Endothelial cell of umbilical vein (primary cell): ENCODE data around the gene PAX8. TPM values are rescaled to one million over a fixed set of nuclear protein-coding genes. Genes with fewer than 3 reads are reported as not detected.

Experiments used
- BruUV-seq: library from RNA; stranded (reverse); fragments of 400-500 nt; replicated peaks from 2 replicates; lab custom pipeline; 2021; lab: Mats Ljungman, UMichigan
- CTCF ChIA-PET: fragments of 300-600, 350-600 bp; sonication (Branson Sonifier 250); formaldehyde crosslinking; loops from one replicate; lab custom pipeline; 2021; ENCODE audit warnings: antibody characterized with exemption, inconsistent platforms; lab: Charles Lee
- POLR2A ChIA-PET: fragments of 300-600, 350-600 bp; sonication (Branson Sonifier 250); formaldehyde crosslinking; loops from one replicate; lab custom pipeline; 2021; ENCODE audit warnings: antibody characterized with exemption, inconsistent platforms; lab: Charles Lee
- DNase-seq: peaks from one replicate; pipeline ENCODE4 v3.0.0-alpha.2; 2011; ENCODE audit warnings: low read depth, low spot score
- FAIRE-seq: peaks from 2 replicates; lab custom pipeline; 2011; peaks lifted over from hg19 to GRCh38; lab: Jason Lieb, UNC
- H2AFZ ChIP-seq: 2 replicates; pipeline ENCODE4 v1.6.0; 2012; ENCODE audit warnings: low read depth, low read length, control low read depth, inconsistent platforms
- H3K27ac ChIP-seq: 2 replicates; pipeline ENCODE4 v1.5.1; 2011; ENCODE audit warnings: low read depth, mild to moderate bottlenecking, control low read depth, low read length, moderate library complexity; ENCODE audit not compliant: insufficient read depth
- H3K27me3 ChIP-seq, 2 experiments: 2 replicates each; pipeline versions ENCODE4 v1.6.0 to v1.6.1; 2011; ENCODE audit warnings: low read length in 2 of 2, mixed read lengths in 1 of 2; ENCODE audit not compliant: control insufficient read depth in 2 of 2, insufficient read depth in 2 of 2
- H3K36me3 ChIP-seq, 2 experiments: 2 replicates in 1 of 2; 3 replicates in 1 of 2; pipeline ENCODE4 v1.5.1; 2011; ENCODE audit warnings: low read length in 2 of 2, mild to moderate bottlenecking in 1 of 2, moderate library complexity in 1 of 2; ENCODE audit not compliant: control insufficient read depth in 2 of 2, insufficient read depth in 2 of 2; ENCODE audit errors: extremely low read depth in 1 of 2
- H3K4me1 ChIP-seq: 3 replicates; pipeline ENCODE4 v1.5.1; 2011; ENCODE audit warnings: mild to moderate bottlenecking, low read length; ENCODE audit not compliant: control insufficient read depth, insufficient read depth; ENCODE audit errors: extremely low read depth
- H3K4me2 ChIP-seq: 2 replicates; pipeline ENCODE4 v1.6.1; 2011; ENCODE audit warnings: low read length, control low read depth, mixed read lengths; ENCODE audit not compliant: insufficient read depth
- H3K4me3 ChIP-seq, 3 experiments: fragments of 200-600 bp in 1 of 3; sonication (generic), shearing (Covaris generic) in 1 of 3; replicated peaks in 1 of 3; 2 replicates each; pipeline ENCODE4 v1.5.1; 2011 to 2016; ENCODE audit warnings: control low read depth in 3 of 3, low read length in 3 of 3, mild to moderate bottlenecking in 2 of 3, inconsistent platforms in 1 of 3, low read depth in 1 of 3, moderate library complexity in 1 of 3; ENCODE audit not compliant: insufficient read depth in 1 of 3
- H3K79me2 ChIP-seq: 2 replicates; pipeline ENCODE4 v1.6.0; 2012; ENCODE audit warnings: low read length, inconsistent platforms; ENCODE audit not compliant: control insufficient read depth, insufficient read depth
- H3K9ac ChIP-seq: replicated peaks from 2 replicates; pipeline ENCODE3; 2011; ENCODE audit warnings: low read length, control low read depth; ENCODE audit not compliant: insufficient read depth; ENCODE audit errors: extremely low read depth
- H3K9me1 ChIP-seq: replicated peaks from 3 replicates; pipeline ENCODE4 v1.6.0; 2011; ENCODE audit warnings: mild to moderate bottlenecking, low read length; ENCODE audit not compliant: control insufficient read depth, insufficient read depth; ENCODE audit errors: extremely low read depth
- H3K9me3 ChIP-seq: replicated peaks from 2 replicates; pipeline ENCODE4 v1.5.1; 2012; ENCODE audit warnings: low read length, inconsistent platforms; ENCODE audit not compliant: control insufficient read depth, insufficient read depth
- H4K20me1 ChIP-seq: replicated peaks from 2 replicates; pipeline ENCODE3; 2011; ENCODE audit warnings: mild to moderate bottlenecking, low read length; ENCODE audit not compliant: control insufficient read depth, insufficient read depth; ENCODE audit errors: extremely low read depth
- GATA2 ChIP-seq: IDR thresholded peaks from 2 replicates; pipeline ENCODE4 v1.7.0; 2011; ENCODE audit warnings: low read depth, mild to moderate bottlenecking, moderate library complexity, mixed read lengths, low read length; ENCODE audit not compliant: insufficient read length, insufficient read depth
- MYC ChIP-seq: IDR thresholded peaks from one replicate; pipeline ENCODE4 v1.6.1; 2011; ENCODE audit warnings: mild to moderate bottlenecking, low read depth, low read length
- POLR2AphosphoS5 ChIP-seq: IDR thresholded peaks from 2 replicates; pipeline ENCODE4 v1.6.1; 2012; ENCODE audit warnings: low read depth, mild to moderate bottlenecking, control low read depth, low read length, moderate library complexity; ENCODE audit not compliant: insufficient read depth
- dilution Hi-C: fragments of 300-500 bp; cut with MboI; formaldehyde crosslinking; loops from one replicate; pipeline ENCODE4 v1.15.0; 2019; ENCODE audit warnings: low sequenced_read_pairs; ENCODE audit not compliant: extremely low pct_ligation_motif_present
- intact Hi-C: fragments of 100-400 bp; cut with micrococcal nuclease; formaldehyde crosslinking; loops from one replicate; pipeline ENCODE4 v1.10.0; 2022
- polyA plus RNA-seq, 4 experiments: library from polyadenylated mRNA; depleted of rRNA in 3 of 4; stranded (reverse) in 3 of 4; unstranded in 1 of 4; fragments of >200 nt; gene quantifications; 2 replicates each; pipeline versions ENCODE4 v1.2.1 to v1.2.3, GENCODE V29; 2011 to 2012; ENCODE audit warnings: missing spikeins in 1 of 4
- total RNA-seq: library from RNA; stranded (reverse); gene quantifications from 2 replicates; pipeline ENCODE4 v1.2.3, GENCODE V29; 2021
- TF ChIP-seq, protein P1 (sequence below): IDR thresholded peaks from 2 replicates; pipeline ENCODE4 v1.6.1; 2011; ENCODE audit not compliant: insufficient read depth, insufficient read length
- TF ChIP-seq, protein P2 (sequence below), 2 donors: IDR thresholded peaks; 1 replicate in 1 of 2; 2 replicates in 1 of 2; pipeline ENCODE4 v1.5.1; 2011; ENCODE audit warnings: low read length in 2 of 2, mild to moderate bottlenecking in 2 of 2, moderate library complexity in 2 of 2, control low read depth in 1 of 2, inconsistent platforms in 1 of 2, low read depth in 1 of 2; ENCODE audit not compliant: insufficient read depth in 1 of 2; ENCODE audit errors: extremely low read depth in 1 of 2

The PAX8 gene
- total and polyA plus RNA-seq, 2 donors (not counting 3 experiments of a cell fraction or from before 2014, with no cell fraction given): 0.22 to 0.62 TPM

DNA sequence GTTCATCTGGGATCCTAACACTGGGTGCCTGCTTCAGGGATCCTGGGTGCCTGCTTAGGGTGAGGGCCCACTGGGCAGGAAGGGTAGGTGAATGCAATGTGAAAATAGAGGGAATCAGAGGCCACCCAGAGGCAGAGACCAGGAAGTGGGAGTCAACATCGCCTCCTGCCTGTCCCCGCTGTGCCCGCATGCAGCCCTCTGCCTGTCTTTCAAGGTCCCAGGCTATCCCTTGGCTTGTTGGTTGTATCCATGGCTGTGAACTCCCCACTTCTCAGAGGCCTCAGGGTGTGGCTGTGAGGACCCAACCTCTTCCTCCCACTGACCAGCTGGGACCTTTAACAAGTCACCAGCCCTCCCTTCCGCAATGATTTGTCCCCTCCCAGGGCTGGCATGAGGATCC is 78.5 kb downstream of the PAX8 start:
- POLR2A ChIA-PET: no interaction called here
- TF ChIP-seq, protein P1, sequence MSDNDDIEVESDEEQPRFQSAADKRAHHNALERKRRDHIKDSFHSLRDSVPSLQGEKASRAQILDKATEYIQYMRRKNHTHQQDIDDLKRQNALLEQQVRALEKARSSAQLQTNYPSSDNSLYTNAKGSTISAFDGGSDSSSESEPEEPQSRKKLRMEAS: no peak
- TF ChIP-seq GATA2: no peak
- Histone ChIP-seq H4K20me1 (no peaks in the 10 kb centered on the region), H3K4me1 (peaks cover 6% of the 10 kb centered on the region), H3K79me2 (no peaks in the 10 kb centered on the region), H3K9me1 (no peaks in the 10 kb centered on the region), H3K27ac (no peak overlapping the region), H3K4me3 (no peak overlapping the region), H3K9me3 (no peaks in the 10 kb centered on the region), H3K27me3 (peaks cover 0 to 1% of the 10 kb centered on the region in 2 experiments), H3K9ac (no peak overlapping the region), H2AFZ (no peak overlapping the region), H3K4me2 (no peak overlapping the region), H3K36me3 (no peaks in the 10 kb centered on the region)
- no peak for FAIRE-seq
- CTCF ChIA-PET: interaction anchor here (2.3 to 20.2 kb wide), 5 partner anchors 14 to 121 kb away, joined by 9 to 310 read pairs (median 63); partner anchors contain the start of gene PSD4
- intact Hi-C loops: no loop called here
- no peak for DNase-seq
- no TSS peak for BruUV-seq
- dilution Hi-C loops: no loop called here

DNA sequence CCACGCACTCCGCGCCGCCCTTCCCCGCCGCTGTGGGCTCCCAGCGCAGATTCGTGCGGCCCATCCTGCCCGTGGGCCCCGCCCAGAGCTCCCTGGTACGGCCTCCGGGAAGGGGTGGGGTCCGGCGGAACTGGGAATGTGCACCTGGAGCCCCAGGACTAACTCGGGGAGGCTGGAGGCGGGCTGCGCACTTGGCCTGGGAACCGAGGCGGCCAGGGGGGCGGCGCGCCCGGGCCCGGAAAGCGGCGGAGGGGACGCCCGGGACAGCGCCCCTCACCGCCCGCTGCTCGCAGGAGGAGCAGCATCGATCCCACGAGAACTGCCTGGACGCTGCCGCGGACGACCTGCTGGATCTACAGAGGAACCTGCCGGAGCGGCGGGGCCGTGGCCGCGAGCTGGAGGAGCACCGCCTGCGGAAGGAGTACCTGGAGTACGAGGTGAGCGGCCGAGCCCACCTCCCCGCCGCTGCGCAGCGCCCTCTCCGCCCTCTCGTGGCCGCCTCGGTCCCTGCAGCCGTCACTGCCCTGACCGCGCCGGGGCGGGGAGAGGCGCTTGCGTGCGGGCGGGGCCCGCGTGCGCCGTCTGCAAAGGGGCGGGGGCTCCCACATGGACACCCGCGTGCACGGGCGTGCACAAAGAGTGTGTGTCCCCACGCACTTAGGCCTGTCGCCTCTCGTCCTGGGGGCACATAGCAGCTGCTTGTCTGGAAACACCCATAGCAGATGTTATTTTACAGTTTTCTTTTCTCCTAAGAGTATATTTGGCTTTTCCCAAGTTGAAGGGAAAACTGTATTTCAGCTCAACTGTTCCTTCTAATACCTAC is 79.7 kb downstream of the PAX8 start:
- no TSS peak for BruUV-seq
- TF ChIP-seq POLR2AphosphoS5 (peak; percentile 34), GATA2 (no peak), MYC (peak; percentile 15)
- TF ChIP-seq, protein P2, sequence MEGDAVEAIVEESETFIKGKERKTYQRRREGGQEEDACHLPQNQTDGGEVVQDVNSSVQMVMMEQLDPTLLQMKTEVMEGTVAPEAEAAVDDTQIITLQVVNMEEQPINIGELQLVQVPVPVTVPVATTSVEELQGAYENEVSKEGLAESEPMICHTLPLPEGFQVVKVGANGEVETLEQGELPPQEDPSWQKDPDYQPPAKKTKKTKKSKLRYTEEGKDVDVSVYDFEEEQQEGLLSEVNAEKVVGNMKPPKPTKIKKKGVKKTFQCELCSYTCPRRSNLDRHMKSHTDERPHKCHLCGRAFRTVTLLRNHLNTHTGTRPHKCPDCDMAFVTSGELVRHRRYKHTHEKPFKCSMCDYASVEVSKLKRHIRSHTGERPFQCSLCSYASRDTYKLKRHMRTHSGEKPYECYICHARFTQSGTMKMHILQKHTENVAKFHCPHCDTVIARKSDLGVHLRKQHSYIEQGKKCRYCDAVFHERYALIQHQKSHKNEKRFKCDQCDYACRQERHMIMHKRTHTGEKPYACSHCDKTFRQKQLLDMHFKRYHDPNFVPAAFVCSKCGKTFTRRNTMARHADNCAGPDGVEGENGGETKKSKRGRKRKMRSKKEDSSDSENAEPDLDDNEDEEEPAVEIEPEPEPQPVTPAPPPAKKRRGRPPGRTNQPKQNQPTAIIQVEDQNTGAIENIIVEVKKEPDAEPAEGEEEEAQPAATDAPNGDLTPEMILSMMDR (IDR thresholded peaks at IDR 0.05; ENCODE audit: extremely low read depth in 1 of 2, insufficient read depth in 1 of 2, low read depth in 1 of 2, low read length in 2 of 2): peak; percentile 89 to 91
- Histone ChIP-seq H2AFZ (peak overlapping the region; percentile 99), H3K9ac (peak overlapping the region; percentile 30), H3K4me3 (peak overlapping the region; percentile 37 to 57 (median 55)), H3K79me2 (no peaks in the 10 kb centered on the region), H3K9me1 (no peaks in the 10 kb centered on the region), H4K20me1 (no peaks in the 10 kb centered on the region), H3K4me2 (peak overlapping the region; percentile 85), H3K4me1 (peaks cover 6% of the 10 kb centered on the region), H3K27ac (no peak overlapping the region), H3K27me3 (peaks cover 0 to 1% of the 10 kb centered on the region in 2 experiments), H3K36me3 (no peaks in the 10 kb centered on the region), H3K9me3 (no peaks in the 10 kb centered on the region)
- intact Hi-C loops: loop anchor here (1.0 to 2.0 kb wide), 4 partner anchors 36 to 119 kb away; no protein-coding TSS in a partner anchor
- DNase-seq: peak; percentile 62
- ChIA-PET CTCF (interaction anchor here (0.6 to 20.2 kb wide), 42 partner anchors 8 to 191 kb away, joined by 3 to 310 read pairs (median 6); partner anchors contain the start of genes PAX8 and PSD4), POLR2A (interaction anchor here (0.6 kb wide), 1 partner anchor 14 kb away, joined by 5 read pairs; no protein-coding TSS in a partner anchor)
- dilution Hi-C loops: no loop called here
- peak; percentile 87 for FAIRE-seq
